ENCODE measurements around the gene ABCD3. TPM values are rescaled to one million over a fixed set of nuclear protein-coding genes. Genes with fewer than 3 reads are reported as not detected.

ABCD3 gene
- total and polyA plus RNA-seq, 2 of the 13 experiments (the other 11 are each of a cell fraction or from before 2014, with no cell fraction given) = 27.5 to 166 TPM

GRCh38 chr1:94383966-94384408 lies 34.2 kb upstream of the ABCD3 start (continued):
- TF ChIP-seq ZNF574 (CRISPR knock-in tag; IDR thresholded peaks at IDR 0.05) = no peak; the same call in 1 of the 2 replicates
- no peak for TF ChIP-seq FOXC1 (CRISPR knock-in tag; IDR thresholded peaks at IDR 0.05; ENCODE audit: borderline replicate concordance)
- TF ChIP-seq NR2F2 (IDR thresholded peaks at IDR 0.05; ENCODE audit: borderline replicate concordance, low read depth) = peak; percentile 89
- TF ChIP-seq ZNF230 (CRISPR knock-in tag; IDR thresholded peaks at IDR 0.05) = no peak
- TF ChIP-seq ZNF580 (CRISPR knock-in tag; IDR thresholded peaks at IDR 0.05; ENCODE audit: borderline replicate concordance, low read depth) = no peak; the same call in 1 of the 2 replicates
- TF ChIP-seq ZNF264 (CRISPR knock-in tag; IDR thresholded peaks at IDR 0.05) = 0 out of 2 replicates have a peak, but pooled peaks have one; percentile 43
- peak; percentile 72; the same call in 1 of the 2 replicates for TF ChIP-seq CEBPB (IDR thresholded peaks at IDR 0.05; ENCODE audit: borderline replicate concordance, low read depth, low read length)
- TF ChIP-seq ZNF451 (CRISPR knock-in tag; IDR thresholded peaks at IDR 0.05) = no peak
- peak; percentile 20; the same call in 1 of the 2 replicates for TF ChIP-seq ZNF564 (CRISPR knock-in tag; IDR thresholded peaks at IDR 0.05)
- no peak for TF ChIP-seq SETDB1 (CRISPR knock-in tag; IDR thresholded peaks at IDR 0.05; ENCODE audit: borderline replicate concordance)
- no peak for TF ChIP-seq PAF1 (CRISPR knock-in tag; IDR thresholded peaks at IDR 0.05)
- no peak for TF ChIP-seq NR3C1 (CRISPR knock-in tag; IDR thresholded peaks at IDR 0.05)
- TF ChIP-seq TEAD2 (CRISPR knock-in tag; IDR thresholded peaks at IDR 0.05) = no peak
- no peak for TF ChIP-seq IKZF1 (IDR thresholded peaks at IDR 0.05)
- TF ChIP-seq MAX (IDR thresholded peaks at IDR 0.05) = 0 out of 2 replicates have a peak, but pooled peaks have one; percentile 37
- no peak for TF ChIP-seq ZNF770 (CRISPR knock-in tag; IDR thresholded peaks at IDR 0.05)
- no peak; the same call in 1 of the 2 replicates for TF ChIP-seq ZNF33A (CRISPR knock-in tag; IDR thresholded peaks at IDR 0.05; ENCODE audit: borderline replicate concordance)
- peak; percentile 88 for TF ChIP-seq CEBPG (CRISPR knock-in tag; IDR thresholded peaks at IDR 0.05)
- 0 out of 2 replicates have a peak, but pooled peaks have one; percentile 31 for TF ChIP-seq KDM4B (CRISPR knock-in tag; IDR thresholded peaks at IDR 0.05)
- peak in 1 of 2 experiments; percentile 35; a peak in 1 of 4 replicates for TF ChIP-seq HMGXB4 (CRISPR knock-in tag; IDR thresholded peaks at IDR 0.05; ENCODE audit: borderline replicate concordance in 1 of 2, low read depth in 1 of 2)
- TF ChIP-seq ESRRA (CRISPR knock-in tag; IDR thresholded peaks at IDR 0.05; ENCODE audit: low read depth) = peak; percentile 89
- peak; percentile 65; the same call in 1 of the 2 replicates for TF ChIP-seq KDM3A (CRISPR knock-in tag; IDR thresholded peaks at IDR 0.05; ENCODE audit: low read depth)

All from HepG2 (cell line).